GM19043 (cell line): ENCODE results near the gene KMT2D.

Experiments
- ATAC-seq: cut with Tn5 transposase; IDR thresholded peaks from one replicate; pipeline ENCODE4 v1.9.1; 2021; ENCODE audit warnings: low read depth; ENCODE audit not compliant: unreplicated experiment

KMT2D gene, protein sequence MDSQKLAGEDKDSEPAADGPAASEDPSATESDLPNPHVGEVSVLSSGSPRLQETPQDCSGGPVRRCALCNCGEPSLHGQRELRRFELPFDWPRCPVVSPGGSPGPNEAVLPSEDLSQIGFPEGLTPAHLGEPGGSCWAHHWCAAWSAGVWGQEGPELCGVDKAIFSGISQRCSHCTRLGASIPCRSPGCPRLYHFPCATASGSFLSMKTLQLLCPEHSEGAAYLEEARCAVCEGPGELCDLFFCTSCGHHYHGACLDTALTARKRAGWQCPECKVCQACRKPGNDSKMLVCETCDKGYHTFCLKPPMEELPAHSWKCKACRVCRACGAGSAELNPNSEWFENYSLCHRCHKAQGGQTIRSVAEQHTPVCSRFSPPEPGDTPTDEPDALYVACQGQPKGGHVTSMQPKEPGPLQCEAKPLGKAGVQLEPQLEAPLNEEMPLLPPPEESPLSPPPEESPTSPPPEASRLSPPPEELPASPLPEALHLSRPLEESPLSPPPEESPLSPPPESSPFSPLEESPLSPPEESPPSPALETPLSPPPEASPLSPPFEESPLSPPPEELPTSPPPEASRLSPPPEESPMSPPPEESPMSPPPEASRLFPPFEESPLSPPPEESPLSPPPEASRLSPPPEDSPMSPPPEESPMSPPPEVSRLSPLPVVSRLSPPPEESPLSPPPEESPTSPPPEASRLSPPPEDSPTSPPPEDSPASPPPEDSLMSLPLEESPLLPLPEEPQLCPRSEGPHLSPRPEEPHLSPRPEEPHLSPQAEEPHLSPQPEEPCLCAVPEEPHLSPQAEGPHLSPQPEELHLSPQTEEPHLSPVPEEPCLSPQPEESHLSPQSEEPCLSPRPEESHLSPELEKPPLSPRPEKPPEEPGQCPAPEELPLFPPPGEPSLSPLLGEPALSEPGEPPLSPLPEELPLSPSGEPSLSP (N-terminal part only)

DNA sequence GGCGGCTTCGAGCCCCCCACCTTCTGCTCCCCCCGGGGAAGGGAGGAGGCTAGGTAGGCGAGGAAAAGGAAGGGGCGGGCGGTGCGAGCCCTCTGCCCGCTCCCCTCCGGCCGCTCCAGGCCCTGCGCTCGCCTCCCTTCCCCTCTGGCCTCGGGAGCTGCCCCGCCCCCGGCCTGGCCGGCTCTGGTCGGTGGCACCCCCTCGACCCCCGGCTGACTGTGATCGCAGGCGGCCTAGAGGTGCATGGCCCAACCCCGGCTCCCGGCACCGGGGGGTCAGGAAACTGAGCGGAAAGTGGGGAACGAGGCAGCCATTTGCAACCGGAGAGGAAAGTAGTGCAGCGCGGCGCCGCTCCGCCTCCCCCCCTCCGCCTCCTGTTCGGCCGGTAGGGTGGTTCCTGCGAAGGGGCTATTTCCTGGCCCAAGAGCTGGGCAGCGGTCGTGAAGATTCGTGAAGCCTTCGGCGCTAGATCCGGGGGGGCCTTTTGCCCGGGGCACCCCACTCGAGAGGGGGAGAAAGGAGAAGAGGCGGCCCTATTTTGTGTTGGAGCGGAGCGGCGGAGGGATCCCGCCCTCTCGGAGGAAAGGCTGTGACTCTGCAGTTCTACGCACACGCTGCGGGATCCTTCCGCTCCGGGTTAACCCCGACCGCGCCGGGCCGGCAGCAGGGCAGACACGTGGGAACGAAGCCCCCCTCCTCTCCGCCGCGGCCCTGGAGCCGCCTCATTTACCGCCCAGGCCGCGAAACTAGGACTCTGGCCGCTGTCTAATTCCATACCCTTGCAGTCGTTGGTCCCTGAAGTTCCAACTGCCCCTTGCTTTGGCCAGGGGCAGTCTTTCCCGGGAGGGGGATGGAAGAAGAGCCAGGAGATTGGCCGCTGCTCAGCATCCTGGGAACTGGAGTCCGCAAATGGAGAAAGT is at the start of gene KMT2D:
TSS of gene KMT2D (minus strand) at position 558 of the 920 bp plus-strand sequence. CDS start 5,470 bp downstream, outside the sequence.
- ATAC-seq = peak; percentile 47

DNA sequence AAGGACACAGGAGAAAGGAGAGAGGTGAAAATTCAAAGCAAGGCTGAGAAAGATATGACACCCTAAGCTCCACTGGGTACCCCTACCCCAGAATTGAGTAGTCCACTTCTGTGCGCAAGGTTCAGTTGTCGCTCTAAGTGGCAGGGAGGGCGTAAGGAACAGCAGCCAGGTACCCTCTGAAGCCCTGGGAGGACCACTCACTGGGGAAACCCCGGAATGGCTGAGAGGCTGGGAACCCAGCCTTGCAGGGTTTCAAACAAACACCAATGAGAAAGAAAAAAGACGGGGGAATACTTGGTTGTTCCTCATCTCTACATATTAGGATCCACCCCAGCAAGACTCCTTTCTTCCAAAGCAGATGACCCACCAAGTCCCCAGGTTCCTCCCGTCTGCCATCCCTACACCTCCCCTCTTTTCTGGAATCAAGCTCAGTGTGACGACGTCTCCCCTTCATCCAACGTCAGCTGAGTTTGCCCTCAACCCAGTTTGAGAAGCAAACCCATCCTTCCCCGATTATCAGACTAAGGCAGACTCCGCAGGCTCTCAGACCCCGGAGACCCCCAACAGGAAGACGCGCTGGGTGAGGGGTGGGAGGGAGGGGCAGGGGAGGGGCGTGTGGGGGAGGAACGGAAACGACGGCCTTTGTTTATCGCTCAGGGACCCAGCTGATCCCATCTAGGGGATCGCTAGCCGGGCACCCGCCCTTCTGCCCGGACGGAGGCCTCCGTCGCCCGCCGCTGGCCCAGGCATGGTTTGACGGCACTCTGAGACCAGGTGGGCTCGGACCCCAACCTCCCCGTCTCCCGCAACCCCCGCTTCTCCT is 49.3 kb upstream of the KMT2D start:
- no peak for ATAC-seq

DNA sequence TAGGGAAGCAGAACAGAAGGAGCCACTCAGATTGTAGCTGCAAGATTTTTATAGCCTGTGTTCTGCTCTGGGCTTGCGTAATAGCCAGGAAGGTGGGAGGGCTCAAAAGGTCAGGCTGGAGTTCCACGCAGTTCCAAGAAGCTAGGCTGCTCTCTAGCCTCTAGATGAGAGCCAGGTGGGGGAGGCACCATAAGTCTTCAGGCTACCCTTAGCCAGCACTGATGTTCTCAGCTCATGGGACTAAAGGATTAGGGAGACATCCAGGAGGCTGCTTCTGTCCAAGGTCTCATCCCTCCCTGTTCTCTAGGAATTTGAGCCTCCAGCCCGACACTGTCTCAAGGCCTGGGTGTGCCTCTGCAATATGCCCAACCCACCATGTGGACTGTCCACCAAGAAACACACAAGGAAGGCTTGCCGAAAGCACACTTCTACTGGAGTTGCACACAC is 48.4 kb upstream of the KMT2D start:
- no peak for ATAC-seq

DNA sequence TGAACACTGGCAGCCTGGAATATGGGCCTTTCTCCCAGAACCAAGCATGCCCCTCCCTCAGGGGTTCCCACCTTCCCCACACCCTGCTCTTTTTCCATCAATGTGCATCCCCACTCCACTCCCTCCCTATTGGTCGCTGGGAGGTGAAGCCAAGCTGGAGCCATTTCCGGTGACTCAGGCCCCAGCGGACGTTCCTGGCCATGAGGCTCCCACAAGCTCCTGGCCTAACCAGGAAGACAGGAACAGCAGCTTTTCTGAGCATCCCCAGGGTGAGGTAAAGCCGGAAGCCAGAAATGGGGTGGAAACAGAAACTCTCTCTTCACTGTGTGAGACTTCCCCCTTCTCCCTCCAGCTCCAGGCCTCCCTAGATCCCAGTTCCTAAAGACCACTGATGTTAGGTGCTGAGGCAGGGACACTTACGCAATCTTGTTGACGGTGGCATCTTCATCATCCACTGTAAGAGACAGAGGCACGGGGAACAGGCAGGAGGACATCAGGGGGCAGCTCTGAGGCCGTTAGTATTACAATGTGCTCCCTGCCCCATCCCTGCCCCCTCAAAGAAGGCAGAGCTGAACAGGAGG is 45.0 kb upstream of the KMT2D start:
- no peak for ATAC-seq

DNA sequence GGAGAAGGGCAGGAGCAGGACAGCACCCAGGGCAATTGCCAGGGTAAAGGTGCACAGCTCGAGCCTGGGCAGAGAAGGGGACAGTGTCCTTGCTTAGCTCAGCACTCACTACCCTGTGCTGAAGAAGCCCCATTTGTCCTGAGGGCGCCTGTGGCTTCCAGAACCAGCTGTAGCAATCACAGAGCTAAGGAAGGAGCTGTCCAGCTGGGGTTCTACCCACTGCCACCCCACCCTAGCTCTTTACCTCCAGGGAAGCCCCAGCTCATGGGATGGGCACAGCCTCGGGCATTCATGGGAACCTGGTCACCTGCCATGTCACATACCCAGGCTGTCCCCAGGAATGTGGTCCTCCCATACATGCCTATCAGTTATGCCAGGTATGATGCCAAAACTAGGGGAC is 44.2 kb upstream of the KMT2D start:
- ATAC-seq = no peak

DNA sequence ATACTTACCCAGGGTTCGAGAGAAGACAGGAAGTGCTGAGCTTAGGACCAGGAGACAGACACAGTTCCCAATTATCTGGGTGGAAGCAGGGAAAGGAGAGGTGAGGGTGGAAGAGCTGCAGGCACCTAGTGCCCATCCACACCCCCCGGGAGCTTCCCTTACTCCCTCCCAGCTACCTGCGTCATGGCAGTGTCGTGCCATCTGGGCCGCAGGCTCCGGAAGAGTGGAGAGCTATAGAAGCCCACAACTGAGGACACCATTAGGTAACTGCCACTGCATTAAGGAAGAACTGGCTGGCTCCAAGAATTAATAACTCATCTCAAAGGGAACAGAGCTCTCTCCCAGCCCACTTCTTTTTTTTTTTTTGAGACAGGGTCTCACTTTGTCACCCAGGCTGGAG is 39.8 kb upstream of the KMT2D start:
- no peak for ATAC-seq

DNA sequence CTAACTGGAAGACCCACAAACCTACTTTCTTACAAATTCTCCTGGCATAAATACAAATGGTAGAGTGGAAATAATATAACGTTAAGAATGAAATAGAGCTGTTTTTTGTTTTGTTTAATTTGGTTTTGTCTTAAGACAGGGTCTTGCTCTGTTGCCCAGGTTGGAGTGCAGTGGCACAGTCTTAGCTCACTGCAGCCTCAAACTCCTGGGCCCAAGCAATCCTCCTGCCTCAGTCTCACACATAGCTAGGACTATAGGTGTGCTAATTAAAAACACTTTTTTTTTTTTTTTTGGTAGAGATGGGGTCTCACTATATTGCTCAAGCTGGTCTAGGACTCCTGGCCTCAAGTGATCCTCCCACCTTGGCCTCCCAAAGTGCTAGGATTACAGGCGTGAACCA is 38.1 kb upstream of the KMT2D start:
- ATAC-seq = no peak

DNA sequence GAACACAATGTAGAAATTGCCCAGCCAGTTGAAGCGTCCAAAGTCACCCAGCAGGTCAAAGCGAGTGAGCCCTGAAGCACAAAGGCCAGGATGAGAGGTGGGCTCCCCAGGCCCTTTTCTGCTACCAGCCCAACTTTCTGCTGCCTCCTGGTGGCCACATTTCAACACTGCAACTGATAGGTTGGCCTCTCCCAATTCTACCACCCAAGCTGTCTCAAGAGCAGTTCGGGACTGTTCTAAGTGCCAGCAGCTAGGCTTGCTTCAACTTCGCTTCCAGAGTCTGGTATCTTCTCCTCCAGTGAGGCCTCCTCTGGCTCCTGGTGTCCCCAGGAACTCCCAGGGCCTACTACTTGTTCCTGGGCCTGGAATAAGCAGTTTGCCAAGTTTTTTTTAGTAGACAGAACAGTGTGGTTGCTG is 37.4 kb upstream of the KMT2D start:
- no peak for ATAC-seq

DNA sequence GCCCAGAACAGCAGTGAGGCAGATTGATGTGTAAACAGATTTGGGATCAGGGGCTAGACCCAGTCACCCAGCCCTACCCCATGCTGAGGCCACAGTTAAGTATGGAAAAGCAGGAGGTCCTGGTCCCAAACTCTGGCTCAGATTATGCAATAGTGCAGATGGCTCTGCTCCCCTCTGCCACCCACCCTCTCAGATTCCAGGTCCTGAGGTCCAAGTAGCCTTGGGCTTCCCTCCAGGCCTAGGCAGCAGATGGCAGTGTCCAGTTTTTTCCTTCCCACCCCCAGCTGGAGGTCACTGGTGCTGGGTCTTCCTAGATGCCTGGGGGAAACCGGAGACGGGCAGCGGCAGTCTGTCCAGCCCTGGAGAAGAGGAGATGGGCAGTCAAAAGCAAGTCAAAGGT is 36.8 kb upstream of the KMT2D start:
- no peak for ATAC-seq

DNA sequence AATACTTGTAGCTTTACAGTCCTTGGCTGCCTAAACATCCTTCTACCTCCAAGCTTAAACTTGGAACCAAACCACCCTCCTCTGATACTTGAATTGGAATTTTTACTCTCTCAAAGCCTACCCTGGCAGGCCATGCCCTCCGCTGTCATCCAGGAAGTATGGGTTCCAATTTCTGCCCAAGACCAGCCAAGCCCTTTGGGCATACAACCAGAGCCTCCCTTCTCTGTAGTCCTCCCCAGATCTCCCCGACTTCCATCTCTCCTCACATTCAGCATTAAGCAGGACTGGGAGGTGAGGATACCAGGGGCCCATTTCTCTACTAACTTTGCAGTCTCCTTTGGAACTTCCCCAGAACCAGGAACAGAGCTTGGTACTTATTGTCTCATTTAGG is 34.4 kb upstream of the KMT2D start:
- ATAC-seq = no peak

DNA sequence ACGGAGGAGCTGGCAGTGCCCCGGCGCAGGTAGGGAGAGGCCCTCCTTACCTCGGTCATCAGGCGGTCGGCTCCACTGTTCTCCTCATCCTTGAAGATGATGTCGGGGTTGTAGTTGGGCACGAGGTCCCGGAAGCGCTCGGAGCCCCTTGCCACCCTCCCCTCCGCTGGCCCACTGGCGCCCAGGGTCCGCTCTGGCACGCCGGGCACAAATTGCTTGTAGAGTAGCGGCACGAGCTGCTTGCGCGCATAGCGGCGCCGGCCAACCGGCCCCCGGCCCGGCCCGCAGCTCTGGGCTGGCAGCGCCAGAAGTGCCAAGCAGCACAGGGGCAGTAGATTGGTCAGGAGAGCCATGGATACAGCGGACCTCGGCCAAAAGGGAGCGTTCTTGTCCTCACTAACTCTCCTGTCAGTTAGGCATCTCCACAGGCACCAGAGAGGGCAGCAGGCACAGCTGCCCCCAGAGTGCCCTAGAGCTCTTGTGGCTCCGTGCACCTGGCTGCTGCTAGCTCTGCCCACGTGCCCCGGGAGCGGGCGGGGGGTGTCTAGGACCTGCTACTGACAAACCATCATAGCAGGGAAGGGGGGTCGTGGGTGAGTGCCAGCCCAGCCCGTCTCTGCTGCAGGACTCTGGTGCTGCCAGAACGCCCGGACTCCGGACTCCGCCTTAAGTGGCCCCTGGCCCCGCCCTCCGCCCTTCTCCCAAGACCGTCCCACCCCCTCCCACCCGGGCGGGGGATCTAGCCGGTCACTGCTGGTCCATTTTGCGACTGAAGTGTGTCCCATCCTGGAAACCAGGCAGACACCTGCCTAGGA is 33.8 kb upstream of the KMT2D start, which contains the start of gene DHH:
TSS of gene DHH (minus strand) at position 642 of the 815 bp plus-strand sequence. CDS start at position 353, 289 bp downstream.
- ATAC-seq = no peak

DNA sequence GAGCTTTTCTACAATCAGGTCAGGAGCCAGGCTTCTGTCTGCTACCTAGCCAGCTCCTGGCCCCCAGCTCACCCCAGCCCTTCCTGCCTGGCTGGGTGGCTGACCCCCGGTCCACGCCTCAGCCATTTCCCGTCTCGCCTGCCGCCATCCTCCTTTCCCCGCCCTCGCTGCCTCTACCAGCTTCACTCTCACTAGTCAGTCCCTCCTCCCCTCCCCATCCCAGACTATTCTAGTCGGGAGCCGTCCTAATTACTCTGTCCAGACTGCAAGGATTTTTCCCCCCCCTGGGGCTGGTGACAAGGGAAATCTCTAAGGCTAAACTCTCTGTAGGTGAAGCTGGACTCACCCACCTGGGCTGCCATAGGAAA is 33.2 kb upstream of the KMT2D start:
- no peak for ATAC-seq

DNA sequence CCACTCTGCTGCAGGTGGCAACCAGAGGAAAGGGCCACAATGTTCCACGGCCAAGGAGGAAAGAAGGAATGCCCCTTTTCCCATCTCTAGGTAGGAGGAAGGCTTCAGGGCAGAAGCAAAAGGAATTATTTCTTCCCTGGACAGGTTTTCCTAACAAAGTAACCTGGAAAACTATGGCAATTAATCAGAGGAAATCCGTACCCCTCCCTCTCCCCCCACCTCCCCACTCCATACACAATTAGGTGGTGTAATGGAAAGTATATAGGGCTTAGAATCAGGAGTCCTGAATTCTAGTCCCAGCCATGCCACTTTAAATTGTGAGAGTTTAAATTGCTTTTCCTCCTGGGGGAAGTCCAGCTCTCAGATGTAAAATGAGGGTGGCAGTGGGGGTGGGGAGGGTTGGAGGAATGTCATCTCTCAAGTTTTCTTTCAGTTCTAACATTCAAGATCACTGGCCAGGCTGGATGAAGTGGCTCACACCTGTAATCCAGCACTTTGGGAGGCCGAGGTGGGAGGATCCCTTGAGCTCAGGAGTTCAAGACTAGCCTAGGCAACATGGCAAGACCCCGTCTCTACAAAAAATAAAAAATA is 32.3 kb upstream of the KMT2D start:
- no peak for ATAC-seq

DNA sequence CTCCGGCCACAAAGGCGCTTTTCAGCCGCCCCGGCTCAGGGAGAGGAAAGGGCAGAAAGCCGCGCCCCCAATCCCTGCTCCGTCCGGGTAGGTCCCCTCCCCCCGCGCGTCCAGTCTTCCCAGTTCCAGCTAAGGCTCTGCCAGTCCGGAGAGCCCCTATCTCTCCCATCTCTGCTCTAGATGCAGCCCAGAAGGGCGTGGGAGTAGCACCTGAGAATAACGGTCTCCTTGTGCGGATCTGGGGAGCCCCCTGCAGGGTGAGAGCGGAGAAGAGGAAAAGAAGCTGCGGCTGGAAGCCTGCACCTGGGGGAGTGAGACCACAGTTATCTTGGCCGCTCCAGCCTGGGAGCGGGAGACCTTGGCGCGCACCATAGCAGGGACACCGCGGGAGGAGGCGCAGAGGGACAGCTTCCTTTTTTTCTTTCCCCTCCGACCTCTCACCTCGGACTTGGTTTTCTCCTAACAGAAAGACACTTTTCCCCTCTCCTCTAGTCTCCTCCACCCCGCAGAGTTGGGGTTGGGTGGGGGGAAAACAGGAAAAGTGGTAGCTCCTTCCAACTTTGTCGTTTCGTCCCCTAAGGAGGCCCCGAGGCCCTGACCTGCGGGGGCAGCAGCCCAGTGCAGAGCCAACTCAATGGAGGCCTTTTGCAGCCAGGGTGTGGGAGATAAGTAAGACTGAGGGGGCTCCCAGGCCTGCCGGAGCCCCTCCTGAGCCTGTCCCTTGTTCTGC is 31.7 kb upstream of the KMT2D start:
- ATAC-seq = no peak

DNA sequence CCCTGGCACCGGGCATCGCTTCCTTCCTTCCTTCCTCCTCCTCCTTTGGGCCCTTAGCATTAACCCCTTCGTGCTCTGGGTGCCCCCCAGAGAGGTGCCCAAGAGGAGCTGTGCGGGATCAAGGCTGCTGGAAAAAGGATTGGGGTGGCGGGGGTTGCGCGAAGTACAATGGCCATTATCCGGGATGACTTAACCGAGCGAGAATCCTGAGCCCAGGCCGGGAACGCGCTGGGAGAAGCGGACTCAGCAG is 31.2 kb upstream of the KMT2D start:
- ATAC-seq = no peak

DNA sequence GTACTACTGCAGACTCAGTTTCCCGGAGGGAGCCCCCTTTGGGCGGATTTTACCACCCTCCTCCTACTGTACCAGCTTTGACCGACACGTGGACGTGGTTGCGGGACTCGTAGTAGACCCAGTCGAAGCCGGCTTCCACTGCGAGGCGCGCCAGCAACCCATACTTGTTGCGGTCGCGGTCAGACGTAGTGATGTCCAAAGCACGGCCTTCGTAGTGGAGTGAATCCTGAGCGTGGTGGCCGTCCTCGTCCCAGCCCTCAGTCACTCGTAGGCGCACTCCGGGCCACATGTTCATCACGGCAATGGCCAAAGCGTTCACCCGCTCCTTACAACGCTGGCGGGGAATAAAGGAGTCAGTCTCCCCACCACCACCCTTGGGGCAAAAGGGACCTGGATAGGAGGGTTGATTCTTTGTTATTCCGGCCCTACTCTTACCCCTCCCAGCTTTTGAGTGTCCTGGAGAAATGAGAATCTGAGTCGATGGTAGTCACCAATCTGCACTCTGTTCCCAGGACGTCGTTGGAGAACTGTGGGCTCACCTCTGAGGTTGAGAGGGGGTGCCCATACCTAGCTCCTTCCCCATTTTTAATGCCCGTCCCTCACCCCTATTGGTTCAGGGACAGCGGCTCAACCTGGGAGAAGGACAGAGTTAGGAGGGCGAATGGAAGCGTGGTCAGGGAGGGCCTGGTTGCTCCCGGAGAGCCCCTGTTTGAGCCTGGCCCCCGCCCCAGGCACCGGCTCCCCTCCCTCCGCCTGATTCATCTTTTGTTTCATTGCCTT is 30.7 kb upstream of the KMT2D start:
- no peak for ATAC-seq
